ENCODE results near the gene ARSG.

GRCh38 chr17:68435876-68436842, 144.9 kb downstream of the ARSG start:
- TF ChIP-seq CTCF (IDR thresholded peaks at IDR 0.05; ENCODE audit: low read depth, low read length, poor library complexity, severe bottlenecking) (peak; percentile 88), EZH2phosphoT487 (IDR thresholded peaks at IDR 0.05; ENCODE audit: borderline replicate concordance, low read length) (no peak)
